Thymus (tissue), 11 donors: ENCODE results near the gene LELP1. TPM values are rescaled to one million over a fixed set of nuclear protein-coding genes. Genes with fewer than 3 reads are reported as not detected.

Experiments
- DNase-seq, 9 donors: peaks; one replicate each; pipeline ENCODE4 v3.0.0-alpha.2; 2013; ENCODE audit warnings: low spot score in 9 of 9, low read depth in 6 of 9, missing footprints in 1 of 9
- H3K27ac ChIP-seq, 2 donors: one replicate each; pipeline ENCODE4 v1.5.1; 2013; ENCODE audit warnings: control low read depth in 1 of 2, low read depth in 1 of 2, low read length in 1 of 2, mild to moderate bottlenecking in 1 of 2, moderate library complexity in 1 of 2
- H3K27me3 ChIP-seq, 2 donors: one replicate each; pipeline ENCODE4 v1.5.1; 2013; ENCODE audit warnings: low read length in 1 of 2; ENCODE audit not compliant: control insufficient read depth in 2 of 2, insufficient read depth in 1 of 2
- H3K36me3 ChIP-seq, 2 donors: one replicate each; pipeline ENCODE4 v1.5.1; 2013; ENCODE audit warnings: low read length in 1 of 2, mild to moderate bottlenecking in 1 of 2, moderate library complexity in 1 of 2; ENCODE audit not compliant: control insufficient read depth in 2 of 2, insufficient read depth in 2 of 2
- H3K4me1 ChIP-seq, 2 donors: one replicate each; pipeline ENCODE4 v1.5.1; 2013; ENCODE audit warnings: low read length in 2 of 2; ENCODE audit not compliant: control insufficient read depth in 2 of 2, insufficient read depth in 2 of 2
- H3K4me3 ChIP-seq, 2 donors: one replicate each; pipeline ENCODE4 v1.5.1; 2013; ENCODE audit warnings: low read length in 2 of 2, control low read depth in 1 of 2, mild to moderate bottlenecking in 1 of 2
- H3K9me3 ChIP-seq, 2 donors: one replicate each; pipeline ENCODE4 v1.5.1; 2013; ENCODE audit warnings: low read length in 1 of 2, mild to moderate bottlenecking in 1 of 2; ENCODE audit not compliant: control insufficient read depth in 2 of 2, insufficient read depth in 1 of 2
- WGBS: extraction: QIAGEN DNeasy Blood & Tissue Kit; methylation state at CpG from one replicate; pipeline ENCODE4 v1.1.7; 2013; 5-methylcytosine and 5-hydroxymethylcytosine counted together
- polyA plus RNA-seq: library from polyadenylated mRNA; stranded (reverse); fragments of 200-250 nt; gene quantifications from one replicate; pipeline ENCODE4 v1.2.3, GENCODE V29; 2013
- total RNA-seq: library from RNA; stranded (reverse); fragments of 120-200 nt; gene quantifications from one replicate; pipeline ENCODE4 v1.2.4, GENCODE V29; 2013
- donor health status: healthy.

Gene LELP1
- total and polyA plus RNA-seq, 2 donors, result 0.11 TPM; not detected in 1

GRCh38 chr1:153238527-153238926, 35.3 kb downstream of the LELP1 start:
- no peaks in the 10 kb centered on the region for H3K9me3 ChIP-seq
- WGBS, result 97% methylated on average over 2 of the region's 2 CpGs
- no peak for DNase-seq
- H3K36me3 ChIP-seq, result no peaks in the 10 kb centered on the region
- H3K4me1 ChIP-seq, result no peaks in the 10 kb centered on the region
- no peak overlapping the region for H3K4me3 ChIP-seq
- H3K27me3 ChIP-seq, result no peaks in the 10 kb centered on the region
- H3K27ac ChIP-seq, result no peak overlapping the region

- Histone ChIP-seq H3K27me3 (no peaks in the 10 kb centered on the region), H3K4me1 (no peaks in the 10 kb centered on the region), H3K4me3 (no peak overlapping the region), H3K9me3 (peaks cover 0 to 2% of the 10 kb centered on the region in 2 donors), H3K36me3 (no peaks in the 10 kb centered on the region), H3K27ac (no peak overlapping the region)
- no peak for DNase-seq
- WGBS, result 89% methylated on average over 1 of the region's 1 CpG
Observed at GRCh38 chr1:153242160-153242559, 38.9 kb downstream of the LELP1 start.

GRCh38 chr1:153245466-153245865, 42.2 kb downstream of the LELP1 start:
- Histone ChIP-seq H3K9me3 (peaks cover 0 to 2% of the 10 kb centered on the region in 2 donors), H3K27me3 (peaks cover 0 to 3% of the 10 kb centered on the region in 2 donors), H3K27ac (no peak overlapping the region), H3K4me1 (no peaks in the 10 kb centered on the region), H3K4me3 (no peak overlapping the region), H3K36me3 (no peaks in the 10 kb centered on the region)
- no peak for DNase-seq
- 94% methylated on average over 4 of the region's 4 CpGs for WGBS

- no peaks in the 10 kb centered on the region for H3K36me3 ChIP-seq
- peaks cover 0 to 2% of the 10 kb centered on the region in 2 donors for H3K9me3 ChIP-seq
- DNase-seq, result no peak
- peaks cover 0 to 3% of the 10 kb centered on the region in 2 donors for H3K27me3 ChIP-seq
- no peaks in the 10 kb centered on the region for H3K4me1 ChIP-seq
- no peak overlapping the region for H3K27ac ChIP-seq
- WGBS, result 90% methylated on average over 1 of the region's 1 CpG
- H3K4me3 ChIP-seq, result no peak overlapping the region
Observed at GRCh38 chr1:153246018-153246417, 42.8 kb downstream of the LELP1 start.

GRCh38 chr1:153246825-153247224, 43.6 kb downstream of the LELP1 start:
- peaks cover 0 to 3% of the 10 kb centered on the region in 2 donors for H3K27me3 ChIP-seq
- H3K4me3 ChIP-seq, result no peak overlapping the region
- no peaks in the 10 kb centered on the region for H3K4me1 ChIP-seq
- H3K9me3 ChIP-seq, result peaks cover 0 to 2% of the 10 kb centered on the region in 2 donors
- WGBS, result 95% methylated on average over 2 of the region's 2 CpGs
- DNase-seq, result no peak
- no peak overlapping the region for H3K27ac ChIP-seq
- H3K36me3 ChIP-seq, result no peaks in the 10 kb centered on the region

DNA sequence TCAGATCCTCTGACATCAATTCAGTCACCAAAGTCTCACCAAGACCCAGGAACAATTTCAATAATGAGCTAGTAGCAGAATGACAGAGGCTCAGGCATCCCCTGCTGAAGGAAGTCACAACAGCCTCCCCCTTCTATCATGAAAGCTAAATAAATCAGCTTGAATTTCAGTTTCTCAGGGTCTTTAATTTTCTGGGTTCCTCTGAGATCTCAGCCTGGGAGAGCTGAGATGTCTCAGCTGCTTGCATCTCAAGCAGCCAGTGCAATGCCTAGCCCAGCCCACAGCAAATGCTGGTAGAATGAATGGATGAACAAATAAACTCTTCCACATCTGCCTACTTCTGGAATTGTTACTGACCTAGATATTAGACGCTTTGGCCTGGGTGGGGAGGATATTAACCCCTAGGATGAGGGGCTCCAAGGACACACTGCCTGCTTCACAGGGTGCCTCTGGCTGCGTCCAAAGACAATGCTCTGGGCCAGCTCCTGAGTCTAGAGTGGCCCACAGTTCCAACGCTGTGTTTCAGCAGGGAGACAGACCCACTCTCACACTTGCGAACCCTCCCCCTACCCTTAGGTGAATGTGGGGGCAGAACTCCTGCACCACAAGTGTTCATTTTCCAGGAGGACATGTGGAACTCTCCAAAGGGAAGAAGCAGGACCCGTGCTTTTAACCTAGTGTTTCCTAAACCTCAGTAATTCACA, 45.1 kb downstream of the LELP1 start:
- H3K4me1 ChIP-seq, result no peaks in the 10 kb centered on the region
- H3K27ac ChIP-seq, result no peak overlapping the region
- no peak overlapping the region for H3K4me3 ChIP-seq
- H3K27me3 ChIP-seq, result peaks cover 0 to 3% of the 10 kb centered on the region in 2 donors
- 85% methylated on average over 5 of the region's 5 CpGs for WGBS
- H3K9me3 ChIP-seq, result peaks cover 0 to 2% of the 10 kb centered on the region in 2 donors
- no peaks in the 10 kb centered on the region for H3K36me3 ChIP-seq
- no peak for DNase-seq

DNA sequence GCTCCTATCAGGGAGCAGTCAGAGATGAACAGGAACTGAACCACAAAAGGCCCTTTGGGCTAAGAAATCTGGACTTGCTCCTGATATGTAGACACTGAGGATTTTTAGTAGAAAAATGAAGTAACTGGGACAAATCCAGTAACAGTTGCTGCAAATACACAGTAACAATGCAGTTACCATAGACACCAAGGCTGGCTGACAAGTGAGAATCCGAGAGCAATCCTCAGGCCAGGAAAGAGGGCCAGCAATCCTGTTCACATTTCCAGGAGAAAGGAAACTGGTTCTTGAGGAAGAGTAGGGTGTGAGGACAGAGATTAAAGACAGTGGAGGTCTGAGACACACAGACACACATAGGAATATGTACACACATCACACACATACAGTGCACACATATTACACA, 46.9 kb downstream of the LELP1 start:
- no peaks in the 10 kb centered on the region for H3K9me3 ChIP-seq
- no peaks in the 10 kb centered on the region for H3K4me1 ChIP-seq
- no peak for DNase-seq
- no peak overlapping the region for H3K27ac ChIP-seq
- H3K36me3 ChIP-seq, result no peaks in the 10 kb centered on the region
- 93% methylated on average over 1 of the region's 1 CpG for WGBS
- peaks cover 0 to 3% of the 10 kb centered on the region in 2 donors for H3K27me3 ChIP-seq
- no peak overlapping the region for H3K4me3 ChIP-seq

DNA sequence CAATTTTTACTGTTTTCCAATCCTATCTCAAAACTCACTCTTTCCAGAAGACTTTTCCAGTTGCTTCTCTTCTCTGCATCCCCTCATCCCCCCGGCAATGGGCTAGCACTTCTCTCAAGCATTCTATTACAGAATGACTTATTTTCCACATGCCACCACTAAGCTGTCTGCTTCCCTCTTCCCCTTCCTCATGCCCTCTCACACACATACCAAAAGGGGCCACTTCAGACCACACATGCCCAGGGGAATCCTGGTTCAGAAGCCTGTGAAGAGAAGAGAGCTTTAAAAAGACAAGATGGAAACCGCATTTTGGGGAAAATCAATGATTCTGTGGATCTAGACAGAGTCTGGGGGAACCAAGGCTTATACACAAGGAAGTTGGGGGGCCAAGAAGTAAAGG, 47.9 kb downstream of the LELP1 start:
- no peak overlapping the region for H3K27ac ChIP-seq
- no peak overlapping the region for H3K4me3 ChIP-seq
- peaks cover 0 to 3% of the 10 kb centered on the region in 2 donors for H3K27me3 ChIP-seq
- no peaks in the 10 kb centered on the region for H3K4me1 ChIP-seq
- no peak for DNase-seq
- H3K9me3 ChIP-seq, result no peaks in the 10 kb centered on the region
- WGBS, result 68% methylated on average over 2 of the region's 2 CpGs
- H3K36me3 ChIP-seq, result no peaks in the 10 kb centered on the region

DNA sequence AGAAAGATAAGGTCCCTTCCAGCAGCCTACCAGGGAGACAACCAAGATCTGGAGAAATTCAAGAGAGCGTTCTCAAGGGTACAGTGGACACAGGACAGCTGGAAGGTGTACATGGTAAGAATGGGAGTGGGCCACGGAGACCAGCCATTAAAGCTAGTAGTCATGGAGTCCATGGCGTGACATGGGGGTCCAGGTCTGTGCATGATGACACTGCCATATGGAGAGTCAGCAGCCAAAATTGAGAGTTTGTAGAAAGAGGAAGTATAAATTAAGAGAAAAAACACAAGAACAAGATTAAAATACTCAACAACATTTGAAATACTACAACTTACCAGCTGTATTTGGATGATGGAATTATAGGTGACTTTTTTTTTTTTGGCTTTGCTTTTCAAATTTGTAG, 48.3 kb downstream of the LELP1 start:
- DNase-seq, result no peak
- Histone ChIP-seq H3K4me1 (no peaks in the 10 kb centered on the region), H3K27me3 (peaks cover 0 to 3% of the 10 kb centered on the region in 2 donors), H3K27ac (no peak overlapping the region), H3K4me3 (no peak overlapping the region), H3K9me3 (no peaks in the 10 kb centered on the region), H3K36me3 (no peaks in the 10 kb centered on the region)
- WGBS, result 96% methylated on average over 3 of the region's 3 CpGs
